Measurements from ENCODE around the gene SLC2A10.
A peak's percentile ranks its signal among the peaks of the same experiment; 100 is the strongest.

SLC2A10 gene

GRCh38 chr20:46721476-46721875 lies 12.0 kb downstream of the SLC2A10 start:
- no peak for TF ChIP-seq HDGF (IDR thresholded peaks at IDR 0.05; ENCODE audit: borderline replicate concordance)
- no peak for TF ChIP-seq SP1 (IDR thresholded peaks at IDR 0.05)
- no peak for TF ChIP-seq LEF1 (IDR thresholded peaks at IDR 0.05; ENCODE audit: borderline replicate concordance)
- TF ChIP-seq PKNOX1 (IDR thresholded peaks at IDR 0.05): no peak
- no peak for TF ChIP-seq BHLHE40 (IDR thresholded peaks at IDR 0.05; ENCODE audit: borderline replicate concordance)
- ChIA-PET CTCF (interaction anchor here (0.6 kb wide), 1 partner anchor 31 kb away, joined by 8 read pairs; no protein-coding TSS in a partner anchor), POLR2A (no interaction called here)
- no peak for DNase-seq (ENCODE audit: extremely low spot score)

GRCh38 chr20:46722450-46722849 lies 13.0 kb downstream of the SLC2A10 start:
- ChIA-PET CTCF (no interaction called here), POLR2A (no interaction called here)
- no peak for DNase-seq (ENCODE audit: extremely low spot score)
- TF ChIP-seq FOXK2 (IDR thresholded peaks at IDR 0.05) (no peak), LEF1 (IDR thresholded peaks at IDR 0.05; ENCODE audit: borderline replicate concordance) (no peak), L3MBTL2 (conservative IDR thresholded peaks at IDR 0.05) (no peak)

GRCh38 chr20:46723039-46723438 lies 13.6 kb downstream of the SLC2A10 start:
- POLR2A ChIA-PET: no interaction called here
- CTCF ChIA-PET: no interaction called here
- no peak for TF ChIP-seq FOXA1 (IDR thresholded peaks at IDR 0.05)
- no peak for TF ChIP-seq FOXM1 (IDR thresholded peaks at IDR 0.05; ENCODE audit: borderline replicate concordance)
- TF ChIP-seq FOXK2 (IDR thresholded peaks at IDR 0.05): no peak
- no peak for TF ChIP-seq LEF1 (IDR thresholded peaks at IDR 0.05; ENCODE audit: borderline replicate concordance)
- no peak for TF ChIP-seq ELF4 (IDR thresholded peaks at IDR 0.05)
- no peak for TF ChIP-seq ZNF384 (IDR thresholded peaks at IDR 0.05)
- TF ChIP-seq HDGF (IDR thresholded peaks at IDR 0.05; ENCODE audit: borderline replicate concordance): no peak
- TF ChIP-seq L3MBTL2 (conservative IDR thresholded peaks at IDR 0.05): no peak
- TF ChIP-seq SUZ12 (IDR thresholded peaks at IDR 0.05): no peak
- TF ChIP-seq ARNT (IDR thresholded peaks at IDR 0.05): no peak
- TF ChIP-seq CTBP1 (IDR thresholded peaks at IDR 0.05; ENCODE audit: borderline replicate concordance): no peak
- no peak for TF ChIP-seq PKNOX1 (IDR thresholded peaks at IDR 0.05)
- TF ChIP-seq BHLHE40 (IDR thresholded peaks at IDR 0.05; ENCODE audit: borderline replicate concordance): no peak
- no peak for TF ChIP-seq SP1 (IDR thresholded peaks at IDR 0.05)
- no peak for TF ChIP-seq NFRKB (IDR thresholded peaks at IDR 0.05)
- no peak for TF ChIP-seq TARDBP (IDR thresholded peaks at IDR 0.05)
- no peak for DNase-seq (ENCODE audit: extremely low spot score)

GRCh38 chr20:46724343-46724959 lies 15.0 kb downstream of the SLC2A10 start:
- no peak for DNase-seq (ENCODE audit: extremely low spot score)
- POLR2A ChIA-PET: no interaction called here
- CTCF ChIA-PET: no interaction called here
- 0 out of 2 replicates have a peak, but pooled peaks have one; percentile 24 for TF ChIP-seq TARDBP (IDR thresholded peaks at IDR 0.05)
- TF ChIP-seq ELF4 (IDR thresholded peaks at IDR 0.05): no peak

GRCh38 chr20:46725186-46726165 lies 16.0 kb downstream of the SLC2A10 start:
- DNase-seq (ENCODE audit: extremely low spot score): no peak
- ChIA-PET POLR2A (no interaction called here), CTCF (no interaction called here)
- TF ChIP-seq LEF1 (IDR thresholded peaks at IDR 0.05; ENCODE audit: borderline replicate concordance): no peak
- no peak for TF ChIP-seq CTBP1 (IDR thresholded peaks at IDR 0.05; ENCODE audit: borderline replicate concordance)
- TF ChIP-seq L3MBTL2 (conservative IDR thresholded peaks at IDR 0.05): no peak
- no peak for TF ChIP-seq ARNT (IDR thresholded peaks at IDR 0.05)
- no peak for TF ChIP-seq FOXA1 (IDR thresholded peaks at IDR 0.05)
- TF ChIP-seq BHLHE40 (IDR thresholded peaks at IDR 0.05; ENCODE audit: borderline replicate concordance): no peak
- no peak for TF ChIP-seq ZNF384 (IDR thresholded peaks at IDR 0.05)
- no peak for TF ChIP-seq SP1 (IDR thresholded peaks at IDR 0.05)
- no peak for TF ChIP-seq FOXM1 (IDR thresholded peaks at IDR 0.05; ENCODE audit: borderline replicate concordance)
- no peak for TF ChIP-seq SUZ12 (IDR thresholded peaks at IDR 0.05)
- TF ChIP-seq HDGF (IDR thresholded peaks at IDR 0.05; ENCODE audit: borderline replicate concordance): no peak
- TF ChIP-seq NFRKB (IDR thresholded peaks at IDR 0.05): no peak
- TF ChIP-seq TARDBP (IDR thresholded peaks at IDR 0.05): no peak
- no peak for TF ChIP-seq FOXK2 (IDR thresholded peaks at IDR 0.05)
- TF ChIP-seq ELF4 (IDR thresholded peaks at IDR 0.05): no peak
- no peak for TF ChIP-seq PKNOX1 (IDR thresholded peaks at IDR 0.05)

GRCh38 chr20:46731770-46732169 lies 22.3 kb downstream of the SLC2A10 start:
- DNase-seq (ENCODE audit: extremely low spot score): peak; percentile 18
- POLR2A ChIA-PET: no interaction called here
- TF ChIP-seq ARNT (IDR thresholded peaks at IDR 0.05): no peak
- TF ChIP-seq PKNOX1 (IDR thresholded peaks at IDR 0.05): peak; percentile 94
- CTCF ChIA-PET: interaction anchor here (0.7 kb wide), 1 partner anchor 33 kb away, joined by 3 read pairs; no protein-coding TSS in a partner anchor

Measured in HEK293T (cell line).